GM21737 (cell line): ENCODE results near the gene LANCL2.

Experiments
- ATAC-seq: cut with Tn5 transposase; IDR thresholded peaks from one replicate; pipeline ENCODE4 v1.9.1; 2021; ENCODE audit warnings: mild to moderate bottlenecking, moderate library complexity; ENCODE audit not compliant: unreplicated experiment

Gene LANCL2

GRCh38 chr7:55435466-55435865 is 70.3 kb downstream of the LANCL2 start:
- ATAC-seq = no peak

- ATAC-seq = no peak
These were observed 71.3 kb downstream of the LANCL2 start for GRCh38 chr7:55436457-55436856.

- ATAC-seq = no peak
These were observed 72.2 kb downstream of the LANCL2 start for GRCh38 chr7:55437375-55437774.

DNA sequence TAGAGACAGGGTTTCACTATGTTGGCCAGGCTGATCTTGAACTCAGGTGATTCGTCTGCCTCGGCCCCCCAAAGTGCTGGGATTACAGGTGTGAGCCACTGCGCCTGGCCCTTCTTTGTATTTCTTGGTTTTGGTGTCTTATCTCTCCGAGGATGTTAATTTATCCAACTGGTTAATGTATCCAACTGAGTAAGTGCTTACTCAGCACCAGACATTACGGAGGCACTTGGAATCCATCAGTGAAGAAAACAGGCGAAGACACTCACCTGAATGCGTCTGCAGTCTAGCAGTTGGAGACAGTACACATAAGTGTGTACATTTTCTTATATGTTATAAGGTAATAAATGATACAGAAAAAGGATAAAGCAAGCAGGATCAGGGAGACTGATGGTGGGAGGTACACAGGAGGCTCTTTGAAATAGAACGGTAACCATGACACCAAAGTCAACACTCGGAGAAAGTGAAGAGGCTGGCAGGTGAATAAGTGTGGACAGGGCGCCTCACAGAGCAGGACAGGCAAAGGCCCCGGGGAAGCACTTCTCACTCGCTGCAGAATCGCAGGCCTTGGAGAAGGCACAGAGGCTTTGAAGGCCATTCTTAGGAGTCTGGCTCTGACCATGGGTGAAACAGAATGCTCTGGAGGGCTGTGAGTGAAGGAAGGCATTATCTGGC is 73.1 kb downstream of the LANCL2 start:
- ATAC-seq = no peak

DNA sequence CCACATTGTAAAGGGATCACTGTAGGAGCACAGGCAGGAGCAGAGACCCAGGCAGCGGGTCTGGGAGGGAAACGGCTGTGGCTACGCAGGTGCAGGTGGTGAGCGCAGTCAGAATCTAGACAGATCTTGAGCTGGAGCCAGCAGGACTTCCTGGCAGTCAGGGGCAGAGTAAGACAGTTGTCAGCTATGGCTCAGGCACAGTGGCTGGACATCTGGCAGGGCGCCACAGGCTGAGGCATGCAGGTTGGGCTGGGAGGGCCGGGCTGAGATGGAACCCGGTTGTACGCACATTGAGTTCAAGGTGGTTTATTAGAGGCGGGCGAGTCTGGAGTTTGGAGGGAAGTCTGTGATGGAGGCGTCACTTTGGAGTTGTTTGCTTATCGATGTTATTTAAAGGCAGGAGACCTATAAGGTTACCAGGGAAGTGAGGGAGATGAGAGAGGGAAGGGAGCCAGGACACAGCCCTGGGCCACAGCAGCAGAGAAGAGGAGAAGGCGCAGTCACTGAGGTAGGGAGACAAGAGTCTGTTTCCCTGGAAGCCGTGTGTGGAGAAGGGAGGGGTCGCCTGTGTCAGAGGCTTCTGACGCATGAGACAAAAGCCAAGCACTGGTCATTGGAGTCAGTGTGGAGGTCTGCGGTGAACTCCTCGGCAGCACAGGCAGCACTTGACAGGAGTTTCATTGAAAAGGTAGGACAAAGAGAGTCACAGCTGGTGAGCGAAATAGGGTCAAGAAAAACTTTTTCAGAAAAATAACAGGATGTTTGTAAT is 73.8 kb downstream of the LANCL2 start:
- ATAC-seq = no peak

GRCh38 chr7:55439627-55440026 is 74.5 kb downstream of the LANCL2 start:
- ATAC-seq = no peak

- ATAC-seq = no peak
These were observed 75.0 kb downstream of the LANCL2 start for GRCh38 chr7:55440040-55440690.

DNA sequence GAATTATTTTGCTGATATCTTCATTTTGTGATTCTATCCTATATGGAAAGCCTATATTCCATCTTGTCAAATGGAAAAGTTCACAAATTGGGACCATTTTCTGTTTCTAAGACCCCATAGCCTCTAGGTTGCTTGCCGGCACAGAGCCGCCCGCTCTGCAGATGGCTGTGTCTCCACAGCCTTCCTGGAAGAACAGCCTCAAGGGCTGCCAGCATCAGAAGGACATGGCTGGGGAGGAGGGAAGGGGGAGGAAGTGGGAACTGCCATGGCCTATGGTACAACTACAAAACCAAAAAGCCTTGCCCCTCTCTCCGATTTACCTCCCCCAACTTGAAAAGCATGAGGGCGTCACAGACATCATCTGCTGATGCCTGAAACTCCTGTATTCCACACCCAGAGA is 75.9 kb downstream of the LANCL2 start:
- ATAC-seq = no peak

- ATAC-seq = no peak
These were observed 76.8 kb downstream of the LANCL2 start for GRCh38 chr7:55441774-55442522.

- no peak for ATAC-seq
These were observed 79.6 kb downstream of the LANCL2 start for GRCh38 chr7:55444786-55445185.

GRCh38 chr7:55448526-55448925 is 83.4 kb downstream of the LANCL2 start:
- no peak for ATAC-seq

DNA sequence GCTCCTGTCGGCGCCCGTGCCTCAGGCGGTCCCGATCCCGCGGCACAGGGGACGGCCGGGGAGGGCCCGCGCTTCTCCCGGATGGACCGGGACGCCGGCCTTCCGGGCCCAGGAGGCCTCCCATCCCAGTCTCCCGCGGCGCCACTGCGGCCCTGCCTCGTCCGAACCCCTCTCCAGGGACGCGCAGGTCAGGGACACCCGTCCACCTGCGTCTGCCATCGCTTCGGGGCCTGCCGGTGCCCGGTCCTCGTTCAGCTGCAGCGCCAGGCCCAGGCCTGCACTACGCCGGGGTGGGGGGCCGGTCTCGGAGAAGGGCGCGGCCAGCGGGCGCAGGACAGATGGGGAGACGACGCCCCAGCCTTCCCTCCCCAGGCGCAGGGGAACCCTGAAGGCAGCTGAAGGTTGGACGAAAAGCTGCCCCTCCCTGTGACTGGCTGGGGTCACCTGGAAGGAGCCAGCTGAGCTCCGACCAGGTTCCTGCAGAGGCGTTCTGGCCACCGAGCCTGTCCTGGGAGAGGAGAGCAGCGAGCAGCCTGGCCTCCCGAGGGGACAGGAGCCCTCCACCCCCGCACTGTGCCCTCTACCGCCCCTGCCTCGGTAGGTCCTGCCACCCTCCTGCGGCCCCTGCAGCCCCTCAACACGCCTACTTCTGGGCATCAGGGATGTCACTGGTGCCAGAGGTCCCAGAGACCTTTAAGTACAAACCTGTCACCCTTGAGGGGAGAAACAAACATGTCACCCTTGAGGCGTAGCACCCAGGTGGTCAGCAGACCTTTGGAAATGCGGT is 84.3 kb downstream of the LANCL2 start:
- ATAC-seq = no peak

- no peak for ATAC-seq
These were observed 84.9 kb downstream of the LANCL2 start for GRCh38 chr7:55449992-55450535.

- no peak for ATAC-seq
These were observed 87.8 kb downstream of the LANCL2 start for GRCh38 chr7:55452971-55453370.

DNA sequence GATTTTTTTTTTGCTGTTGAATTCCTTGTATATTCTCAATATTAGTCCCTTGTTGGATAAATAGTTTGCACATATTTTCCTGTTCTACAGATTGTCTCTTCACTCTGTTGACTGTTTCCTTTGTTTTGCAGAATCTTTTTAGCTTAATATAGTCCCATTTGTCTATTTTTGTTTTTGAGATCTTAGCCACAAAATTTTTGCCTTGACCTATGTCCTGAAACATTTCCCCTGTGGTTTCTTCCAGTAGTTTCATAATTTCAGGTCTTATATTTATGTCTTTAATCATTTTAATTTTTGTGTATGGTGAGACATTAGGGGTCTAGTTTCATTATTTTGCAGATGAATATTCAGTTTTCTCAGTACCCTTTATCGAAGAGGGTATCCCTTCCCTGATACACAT is 92.7 kb downstream of the LANCL2 start:
- no peak for ATAC-seq

GRCh38 chr7:55458351-55458750 is 93.2 kb downstream of the LANCL2 start:
- no peak for ATAC-seq

DNA sequence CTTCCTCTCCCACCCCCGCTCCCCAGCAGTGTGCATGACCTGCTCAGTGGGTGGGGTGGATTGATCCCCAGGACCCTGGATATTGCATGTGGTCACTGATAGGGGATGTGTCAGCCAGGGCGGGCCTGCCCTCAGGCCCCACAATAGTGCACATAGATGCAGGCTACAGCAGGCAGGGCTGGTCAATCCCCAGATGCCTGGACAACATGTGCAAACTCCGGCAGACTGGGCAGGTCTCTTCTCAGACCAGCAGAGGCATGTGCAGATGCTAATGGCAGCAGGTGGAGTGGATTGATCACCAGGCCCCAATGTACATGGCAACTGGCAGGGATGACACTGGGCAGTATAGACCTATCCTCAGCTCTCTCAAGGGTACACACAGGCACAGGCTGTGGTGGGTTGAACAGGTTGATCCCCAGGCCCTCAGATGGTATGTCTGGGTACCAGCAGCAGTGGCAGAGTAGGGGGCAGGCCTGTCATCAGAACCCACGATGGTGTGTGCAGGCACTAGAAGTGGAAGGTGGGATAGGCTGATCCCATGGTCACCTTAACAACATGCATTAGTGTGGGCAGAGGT is 98.6 kb downstream of the LANCL2 start:
- ATAC-seq = no peak

DNA sequence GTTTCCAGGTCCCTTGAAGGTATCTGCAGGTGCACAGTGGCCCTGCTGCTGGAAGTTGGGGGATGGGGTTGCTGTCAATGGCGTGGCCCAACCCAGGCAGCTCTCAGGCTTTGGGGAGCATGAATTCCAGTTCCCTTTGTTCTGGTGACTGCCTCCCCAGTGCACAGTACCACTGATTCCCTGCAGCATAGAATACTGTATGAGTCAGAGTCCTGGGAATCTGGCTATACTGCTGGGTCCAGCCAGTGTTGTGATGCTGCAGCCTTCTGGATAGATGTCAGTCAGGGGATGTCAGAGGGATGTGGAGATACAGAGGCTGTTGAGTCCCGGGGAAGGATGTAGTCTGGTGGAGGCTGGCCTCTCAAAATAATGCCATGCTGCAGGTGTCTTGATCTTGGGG is 99.3 kb downstream of the LANCL2 start:
- no peak for ATAC-seq

DNA sequence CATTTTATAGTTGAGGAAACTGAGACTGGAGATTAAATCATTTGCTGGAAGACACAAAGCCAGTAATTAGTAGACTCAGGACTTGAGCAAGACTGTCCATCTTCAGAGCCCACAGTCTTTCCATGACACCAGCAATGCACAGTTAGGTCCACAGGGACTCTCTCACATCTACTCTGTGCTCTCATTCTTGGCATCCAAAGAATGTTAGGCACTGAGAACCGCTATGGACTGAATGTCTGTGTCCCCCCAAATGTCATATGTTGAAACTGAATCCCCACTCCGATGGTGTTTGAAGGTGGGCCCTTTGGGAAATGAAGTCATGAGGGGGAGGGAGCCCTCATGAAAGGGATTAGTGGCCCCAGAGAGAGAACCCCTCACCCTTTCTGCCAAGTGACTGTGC is 100.6 kb downstream of the LANCL2 start:
- no peak for ATAC-seq

- no peak for ATAC-seq
These were observed 102.0 kb downstream of the LANCL2 start for GRCh38 chr7:55467047-55467593.
